HepG2 (cell line): ENCODE measurements around the gene ARL15. TPM values are rescaled to one million over a fixed set of nuclear protein-coding genes. Genes with fewer than 3 reads are reported as not detected.

Experiments used
- ATAC-seq: fragments of 200-7000 bp; cut with Tn5 transposase; 3 replicates; pipeline ENCODE4 v1.9.1; 2020; ENCODE audit warnings: mild to moderate bottlenecking, moderate library complexity
- BruUV-seq: library from RNA; stranded (reverse); fragments of 400-500 nt; replicated peaks from 2 replicates; lab custom pipeline; 2021; lab: Mats Ljungman, UMichigan
- CTCF ChIA-PET: fragments of 300-600 bp; formaldehyde crosslinking; extraction: SDS; loops from one replicate; lab custom pipeline; 2021; ENCODE audit warnings: low total read pairs, inconsistent platforms, low intra/inter-chr PET ratio; lab: Yijun Ruan, JAX
- POLR2A ChIA-PET: fragments of 350-600 bp; sonication (Branson Sonifier 250); formaldehyde crosslinking; loops from one replicate; lab custom pipeline; 2020; ENCODE audit warnings: antibody characterized with exemption, inconsistent platforms; lab: Yijun Ruan, JAX
- DNase-seq: peaks from one replicate; pipeline ENCODE4 v3.0.0-alpha.2; 2015; ENCODE audit warnings: low spot score
- FAIRE-seq: peaks from 3 replicates; lab custom pipeline; 2011; peaks lifted over from hg19 to GRCh38; lab: Jason Lieb, UNC
- H2AFZ ChIP-seq: one replicate; pipeline ENCODE4 v1.6.1; 2011; ENCODE audit warnings: low read length, inconsistent platforms
- H3K27ac ChIP-seq: fragments of 300-600 bp; 3 replicates; pipeline ENCODE4 v1.8.0; 2011; ENCODE audit warnings: mixed run types, mild to moderate bottlenecking, mixed read lengths, low read length, inconsistent platforms; ENCODE audit not compliant: insufficient read depth; ENCODE audit errors: extremely low read length
- H3K27me3 ChIP-seq, 2 experiments: fragments of 200-600 bp in 1 of 2; 2 replicates in 1 of 2; 3 replicates in 1 of 2; pipeline versions ENCODE4 v1.6.0 to v1.8.0; 2011; ENCODE audit warnings: low read length in 2 of 2, mild to moderate bottlenecking in 2 of 2, moderate library complexity in 2 of 2, inconsistent platforms in 1 of 2; ENCODE audit not compliant: insufficient read depth in 2 of 2, control insufficient read depth in 1 of 2
- H3K36me3 ChIP-seq, 2 experiments: fragments of 200-600 bp in 1 of 2; replicated peaks in 1 of 2; 2 replicates in 1 of 2; 3 replicates in 1 of 2; pipeline versions ENCODE4 v1.5.1 to v1.8.0; 2011; ENCODE audit warnings: low read length in 2 of 2, inconsistent platforms in 1 of 2; ENCODE audit not compliant: insufficient read depth in 2 of 2, control insufficient read depth in 1 of 2
- H3K4me1 ChIP-seq: 2 replicates; pipeline ENCODE4 v1.5.1; 2012; ENCODE audit warnings: low read length, inconsistent platforms; ENCODE audit not compliant: insufficient read depth
- H3K4me2 ChIP-seq: 2 replicates; pipeline ENCODE4 v1.6.0; 2011; ENCODE audit warnings: low read depth, low read length, inconsistent platforms
- H3K4me3 ChIP-seq, 3 experiments: fragments of 200-600 bp in 1 of 3; sonication (generic), shearing (Covaris generic) in 1 of 3; replicated peaks in 1 of 3; 2 replicates each; pipeline ENCODE4 v1.5.1; 2011 to 2016; ENCODE audit warnings: low read length in 3 of 3, inconsistent platforms in 2 of 3, low read depth in 2 of 3, mild to moderate bottlenecking in 2 of 3, control low read depth in 1 of 3, mixed read lengths in 1 of 3; ENCODE audit not compliant: insufficient read depth in 1 of 3
- H3K79me2 ChIP-seq: one replicate; pipeline ENCODE4 v1.6.1; 2011; ENCODE audit warnings: low read length, inconsistent platforms; ENCODE audit not compliant: insufficient read depth
- H3K9ac ChIP-seq: 2 replicates; pipeline ENCODE4 v1.6.0; 2011; ENCODE audit warnings: mild to moderate bottlenecking, low read depth, low read length, inconsistent platforms; ENCODE audit not compliant: insufficient read depth
- H3K9me3 ChIP-seq: 2 replicates; pipeline ENCODE4 v1.5.1; 2012; ENCODE audit warnings: mild to moderate bottlenecking, low read length
- H4K20me1 ChIP-seq: 2 replicates; pipeline ENCODE4 v1.6.0; 2011; ENCODE audit warnings: inconsistent platforms, mild to moderate bottlenecking, low read length, moderate library complexity; ENCODE audit not compliant: insufficient read depth
- ATF3 ChIP-seq: sonication (generic); formaldehyde crosslinking; IDR thresholded peaks from 2 replicates; pipeline ENCODE4 v1.4.0; 2020; ENCODE audit warnings: missing genetic modification reagents
- BCL6 ChIP-seq: IDR thresholded peaks from 2 replicates; pipeline ENCODE4 v1.6.1; 2016; ENCODE audit warnings: missing genetic modification reagents, missing compliant biosample characterization
- FOXM1 ChIP-seq: sonication (generic); formaldehyde crosslinking; IDR thresholded peaks from 2 replicates; pipeline ENCODE4 v1.5.0; 2020; ENCODE audit warnings: missing genetic modification reagents
- HOXA9 ChIP-seq: sonication (generic); formaldehyde crosslinking; IDR thresholded peaks from 2 replicates; pipeline ENCODE4 v1.8.1; 2022; ENCODE audit warnings: missing genetic modification reagents, mild to moderate bottlenecking, moderate library complexity, borderline replicate concordance
- NFYC ChIP-seq: IDR thresholded peaks from 2 replicates; pipeline ENCODE4 v1.6.1; 2016; ENCODE audit warnings: missing genetic modification reagents, missing compliant biosample characterization
- TCF7L2 ChIP-seq: IDR thresholded peaks from 2 replicates; pipeline ENCODE4 v1.6.1; 2011; ENCODE audit warnings: mild to moderate bottlenecking, low read depth, low read length, moderate library complexity
- TEAD2 ChIP-seq: sonication (generic); formaldehyde crosslinking; IDR thresholded peaks from 2 replicates; pipeline ENCODE4 v1.9.0; 2021; ENCODE audit warnings: missing genetic modification reagents
- ZFY ChIP-seq: sonication (generic); formaldehyde crosslinking; IDR thresholded peaks from 2 replicates; pipeline ENCODE4 v1.4.0; 2020; ENCODE audit warnings: missing genetic modification reagents
- ZNF337 ChIP-seq: sonication (generic); formaldehyde crosslinking; IDR thresholded peaks from 2 replicates; pipeline ENCODE4 v1.5.1; 2020; ENCODE audit warnings: missing genetic modification reagents, low read depth, mild to moderate bottlenecking, borderline replicate concordance
- ZNF513 ChIP-seq: sonication (generic); formaldehyde crosslinking; conservative IDR thresholded peaks from 2 replicates; pipeline ENCODE4 v1.5.0; 2020; ENCODE audit warnings: missing genetic modification reagents
- ZNF549 ChIP-seq: sonication (generic); formaldehyde crosslinking; IDR thresholded peaks from 2 replicates; pipeline ENCODE4 v1.5.0; 2020; ENCODE audit warnings: missing genetic modification reagents
- WGBS: methylation state at CpG from one replicate; pipeline ENCODE4 v1.1.6; 2017; ENCODE audit warnings: low lambda C conversion rate; 5-methylcytosine and 5-hydroxymethylcytosine counted together
- in situ Hi-C: cut with HindIII; loops from 2 replicates; pipeline ENCODE4 v1.10.0; 2017; ENCODE audit warnings: low pct_unique_long_range_greater_than_20kb; ENCODE audit not compliant: extremely low pct_ligation_motif_present
- intact Hi-C: fragments of 100-400 bp; cut with micrococcal nuclease; formaldehyde crosslinking; loops from one replicate; pipeline ENCODE4 v1.10.0; 2022; ENCODE audit not compliant: unreplicated experiment
- polyA plus RNA-seq, 8 experiments: library from polyadenylated mRNA; depleted of rRNA in 3 of 8; stranded (reverse) in 7 of 8; unstranded in 1 of 8; fragments of >200 nt; fragmentation: Illumina TruSeq in 4 of 8; extraction: Trizol in 4 of 8; gene quantifications; 2 replicates each; pipeline versions ENCODE4 v1.2.1 to v1.2.3, GENCODE V29; 2011 to 2016; ENCODE audit warnings: low read depth in 4 of 8, missing spikeins in 1 of 8, mixed read lengths in 1 of 8; ENCODE audit not compliant: insufficient read depth in 1 of 8
- total RNA-seq, 5 experiments: library from RNA; depleted of rRNA; stranded (reverse); fragments of >200 nt; fragmentation: Illumina TruSeq; extraction: Trizol; gene quantifications; 2 replicates each; pipeline ENCODE4 v1.2.3, GENCODE V29; 2016; ENCODE audit warnings: low read depth in 1 of 5
- TF ChIP-seq, protein P1 (sequence below): sonication (generic); formaldehyde crosslinking; IDR thresholded peaks from 2 replicates; pipeline ENCODE4 v1.9.0; 2022; ENCODE audit warnings: missing genetic modification reagents, mild to moderate bottlenecking, borderline replicate concordance
- TF ChIP-seq, protein P2 (sequence below): sonication (generic); formaldehyde crosslinking; IDR thresholded peaks from 2 replicates; pipeline ENCODE4 v1.9.0; 2021; ENCODE audit warnings: missing genetic modification reagents, borderline replicate concordance

The ARL15 gene
- total and polyA plus RNA-seq, 2 of the 13 experiments (the other 11 are each of a cell fraction or from before 2014, with no cell fraction given) = 2.5 to 7.7 TPM

DNA sequence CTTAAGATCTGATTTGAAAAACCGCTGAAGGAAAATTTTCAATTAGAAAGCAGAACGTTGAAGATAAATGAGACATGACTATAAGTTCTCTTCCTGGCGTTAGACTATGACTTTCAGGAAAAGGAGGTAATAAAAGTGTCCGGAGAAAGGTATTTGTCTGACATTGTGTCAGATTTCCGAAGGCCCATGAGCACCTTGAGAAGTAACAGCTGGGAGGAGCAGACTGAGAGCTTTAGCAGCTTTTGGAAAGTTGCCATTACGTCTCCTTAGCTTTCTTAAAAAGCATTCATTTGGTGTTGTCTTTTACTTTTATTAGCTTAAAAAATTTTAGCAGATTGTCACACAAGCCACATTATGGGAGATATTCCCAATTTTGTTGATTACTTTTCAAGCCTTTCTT is 386.4 kb downstream of the ARL15 start:
- Histone ChIP-seq H3K9me3 (no peaks in the 10 kb centered on the region), H3K4me3 (no peak overlapping the region), H3K27me3 (no peaks in the 10 kb centered on the region), H3K79me2 (no peaks in the 10 kb centered on the region), H3K9ac (no peak overlapping the region), H4K20me1 (no peaks in the 10 kb centered on the region), H2AFZ (no peak overlapping the region), H3K27ac (no peak overlapping the region), H3K36me3 (no peaks in the 10 kb centered on the region), H3K4me1 (peaks cover 13% of the 10 kb centered on the region), H3K4me2 (no peak overlapping the region)
- ChIA-PET POLR2A (no interaction called here), CTCF (no interaction called here)
- no peak for ATAC-seq
- no peak for FAIRE-seq
- TF ChIP-seq ZNF513 (no peak), ZNF337 (CRISPR knock-in tag) (no peak)
- 80% methylated on average over 6 of the region's 6 CpGs for WGBS
- intact Hi-C loops = no loop called here
- no peak for DNase-seq
- in situ Hi-C loops = no loop called here
- BruUV-seq = no TSS peak

- in situ Hi-C loops = no loop called here
- intact Hi-C loops = no loop called here
- Histone ChIP-seq H2AFZ (no peak overlapping the region), H3K27me3 (no peaks in the 10 kb centered on the region), H3K79me2 (no peaks in the 10 kb centered on the region), H4K20me1 (no peaks in the 10 kb centered on the region), H3K9ac (no peak overlapping the region), H3K36me3 (no peaks in the 10 kb centered on the region), H3K27ac (no peak overlapping the region), H3K9me3 (no peaks in the 10 kb centered on the region), H3K4me1 (peaks cover 7% of the 10 kb centered on the region), H3K4me3 (no peak overlapping the region), H3K4me2 (no peak overlapping the region)
- 73% methylated on average over 8 of the region's 8 CpGs for WGBS
- POLR2A ChIA-PET = no interaction called here
- BruUV-seq = no TSS peak
- ATAC-seq = no peak
- no peak for FAIRE-seq
- no peak for DNase-seq
- CTCF ChIA-PET = no interaction called here
- TF ChIP-seq ATF3 (CRISPR knock-in tag) (no peak), TCF7L2 (no peak), FOXM1 (CRISPR knock-in tag) (no peak), NFYC (no peak), ZNF549 (CRISPR knock-in tag) (no peak), BCL6 (CRISPR knock-in tag) (no peak), TEAD2 (CRISPR knock-in tag) (no peak), HOXA9 (CRISPR knock-in tag) (no peak), ZFY (no peak)
- TF ChIP-seq, protein P1, sequence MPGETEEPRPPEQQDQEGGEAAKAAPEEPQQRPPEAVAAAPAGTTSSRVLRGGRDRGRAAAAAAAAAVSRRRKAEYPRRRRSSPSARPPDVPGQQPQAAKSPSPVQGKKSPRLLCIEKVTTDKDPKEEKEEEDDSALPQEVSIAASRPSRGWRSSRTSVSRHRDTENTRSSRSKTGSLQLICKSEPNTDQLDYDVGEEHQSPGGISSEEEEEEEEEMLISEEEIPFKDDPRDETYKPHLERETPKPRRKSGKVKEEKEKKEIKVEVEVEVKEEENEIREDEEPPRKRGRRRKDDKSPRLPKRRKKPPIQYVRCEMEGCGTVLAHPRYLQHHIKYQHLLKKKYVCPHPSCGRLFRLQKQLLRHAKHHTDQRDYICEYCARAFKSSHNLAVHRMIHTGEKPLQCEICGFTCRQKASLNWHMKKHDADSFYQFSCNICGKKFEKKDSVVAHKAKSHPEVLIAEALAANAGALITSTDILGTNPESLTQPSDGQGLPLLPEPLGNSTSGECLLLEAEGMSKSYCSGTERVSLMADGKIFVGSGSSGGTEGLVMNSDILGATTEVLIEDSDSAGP (CRISPR knock-in tag) = no peak
- TF ChIP-seq, protein P2, sequence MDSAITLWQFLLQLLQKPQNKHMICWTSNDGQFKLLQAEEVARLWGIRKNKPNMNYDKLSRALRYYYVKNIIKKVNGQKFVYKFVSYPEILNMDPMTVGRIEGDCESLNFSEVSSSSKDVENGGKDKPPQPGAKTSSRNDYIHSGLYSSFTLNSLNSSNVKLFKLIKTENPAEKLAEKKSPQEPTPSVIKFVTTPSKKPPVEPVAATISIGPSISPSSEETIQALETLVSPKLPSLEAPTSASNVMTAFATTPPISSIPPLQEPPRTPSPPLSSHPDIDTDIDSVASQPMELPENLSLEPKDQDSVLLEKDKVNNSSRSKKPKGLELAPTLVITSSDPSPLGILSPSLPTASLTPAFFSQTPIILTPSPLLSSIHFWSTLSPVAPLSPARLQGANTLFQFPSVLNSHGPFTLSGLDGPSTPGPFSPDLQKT = no peak
Measured at GRCh38 chr5:53922508-53923498, 387.6 kb downstream of the ARL15 start.
